Measurements from ENCODE around the gene PPP1R1B.

Gene PPP1R1B

DNA sequence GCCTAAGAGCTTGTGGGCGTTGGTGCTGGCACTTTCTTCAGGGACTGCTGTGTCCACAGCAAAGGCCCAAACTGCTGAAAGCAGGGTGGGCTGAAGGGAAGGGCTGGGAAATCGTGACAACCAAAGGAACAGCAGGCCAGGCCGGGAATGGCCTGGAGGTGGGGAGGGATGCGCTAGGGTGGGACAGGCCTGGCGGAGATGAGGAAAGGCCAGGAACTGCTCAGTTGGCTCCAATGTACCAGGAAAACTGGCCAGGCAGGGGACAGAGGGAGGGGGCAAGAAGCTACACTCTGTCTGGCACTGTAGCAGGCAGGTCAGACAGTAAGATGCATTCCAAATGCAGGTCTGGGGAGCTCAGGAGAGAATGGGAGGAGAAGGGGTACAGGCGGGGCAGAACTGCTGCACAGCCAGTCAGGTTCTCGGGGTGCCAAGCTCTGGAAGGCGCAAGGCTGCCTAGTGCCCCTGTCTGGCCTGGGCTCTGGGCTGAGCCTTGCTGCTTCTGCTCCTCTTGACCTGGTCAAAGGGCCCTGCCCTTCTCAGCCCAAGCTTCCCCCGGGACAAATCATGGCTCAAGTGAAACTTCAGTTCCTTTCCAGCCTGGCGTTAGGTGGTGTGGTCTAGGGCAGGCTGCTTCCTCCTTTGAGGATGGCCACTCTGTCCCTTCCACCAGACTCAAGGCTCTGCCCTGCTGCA, 48.8 kb downstream of the PPP1R1B start:
- Histone ChIP-seq H3K4me1 (ENCODE audit: low read length) (no peaks in the 10 kb centered on the region), H3K36me3 (replicated peaks; ENCODE audit: insufficient read depth, low read length) (no peaks in the 10 kb centered on the region), H3F3A (ENCODE audit: insufficient read depth, low read length) (no peaks in the 10 kb centered on the region), H3K9ac (ENCODE audit: low read length) (no peak overlapping the region), H2AFZ (ENCODE audit: low read length) (no peak overlapping the region), H4K20me1 (ENCODE audit: insufficient read depth, low read length) (no peaks in the 10 kb centered on the region), H3K27me3 (replicated peaks; ENCODE audit: insufficient read depth, low read length) (no peaks in the 10 kb centered on the region), H3K27ac (ENCODE audit: low read length) (no peak overlapping the region), H3K4me3 (ENCODE audit: low read length) (no peak overlapping the region), H3K9me3 (replicated peaks; ENCODE audit: insufficient read depth, low read length) (no peaks in the 10 kb centered on the region), H3K79me2 (ENCODE audit: low read length) (no peaks in the 10 kb centered on the region), H3K9me2 (replicated peaks; ENCODE audit: insufficient read depth, low read length) (no peaks in the 10 kb centered on the region), H3K4me2 (ENCODE audit: low read depth, low read length) (no peak overlapping the region)
- no peak for DNase-seq
- no peak for TF ChIP-seq EZH2 (optimal IDR thresholded peaks at IDR 0.05; ENCODE audit: low read depth, low read length)
- TF ChIP-seq, protein P1, sequence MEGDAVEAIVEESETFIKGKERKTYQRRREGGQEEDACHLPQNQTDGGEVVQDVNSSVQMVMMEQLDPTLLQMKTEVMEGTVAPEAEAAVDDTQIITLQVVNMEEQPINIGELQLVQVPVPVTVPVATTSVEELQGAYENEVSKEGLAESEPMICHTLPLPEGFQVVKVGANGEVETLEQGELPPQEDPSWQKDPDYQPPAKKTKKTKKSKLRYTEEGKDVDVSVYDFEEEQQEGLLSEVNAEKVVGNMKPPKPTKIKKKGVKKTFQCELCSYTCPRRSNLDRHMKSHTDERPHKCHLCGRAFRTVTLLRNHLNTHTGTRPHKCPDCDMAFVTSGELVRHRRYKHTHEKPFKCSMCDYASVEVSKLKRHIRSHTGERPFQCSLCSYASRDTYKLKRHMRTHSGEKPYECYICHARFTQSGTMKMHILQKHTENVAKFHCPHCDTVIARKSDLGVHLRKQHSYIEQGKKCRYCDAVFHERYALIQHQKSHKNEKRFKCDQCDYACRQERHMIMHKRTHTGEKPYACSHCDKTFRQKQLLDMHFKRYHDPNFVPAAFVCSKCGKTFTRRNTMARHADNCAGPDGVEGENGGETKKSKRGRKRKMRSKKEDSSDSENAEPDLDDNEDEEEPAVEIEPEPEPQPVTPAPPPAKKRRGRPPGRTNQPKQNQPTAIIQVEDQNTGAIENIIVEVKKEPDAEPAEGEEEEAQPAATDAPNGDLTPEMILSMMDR (IDR thresholded peaks at IDR 0.05; ENCODE audit: low read length): no peak

DNA sequence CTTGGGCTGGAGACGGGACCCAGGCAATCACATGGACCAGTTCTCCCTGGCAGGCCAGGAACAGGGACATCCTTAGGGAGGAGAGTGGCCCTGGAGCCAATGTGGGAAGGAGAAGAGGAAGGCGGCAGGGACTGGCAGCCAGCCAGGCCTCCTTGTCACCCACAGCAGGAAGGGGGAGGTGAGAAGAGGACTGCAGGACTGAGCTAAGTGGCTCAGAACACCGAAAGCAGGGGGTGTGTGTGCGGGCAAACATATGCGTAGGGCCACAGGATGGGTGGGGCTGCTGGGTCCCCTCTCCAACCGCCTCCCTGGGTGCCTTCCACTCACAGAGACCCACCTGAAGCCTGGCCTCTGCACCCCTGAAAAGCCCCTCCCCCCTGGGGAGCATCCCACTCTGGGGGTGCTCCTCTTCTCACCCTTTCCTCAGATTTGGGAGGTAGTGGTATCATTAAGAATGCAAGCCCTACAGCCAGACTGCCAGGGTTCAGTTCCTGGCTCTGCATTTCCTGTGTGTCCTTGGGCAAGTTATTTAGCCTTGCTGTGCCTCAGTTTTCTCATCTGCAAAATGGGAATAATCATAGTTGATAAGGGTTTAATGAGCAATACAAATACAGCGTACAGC, 49.6 kb downstream of the PPP1R1B start:
- no peaks in the 10 kb centered on the region for H3K9me2 ChIP-seq (replicated peaks; ENCODE audit: insufficient read depth, low read length)
- no peak overlapping the region for H3K27ac ChIP-seq (ENCODE audit: low read length)
- H3F3A ChIP-seq (ENCODE audit: insufficient read depth, low read length): no peaks in the 10 kb centered on the region
- no peak for DNase-seq
- H4K20me1 ChIP-seq (ENCODE audit: insufficient read depth, low read length): no peaks in the 10 kb centered on the region
- no peaks in the 10 kb centered on the region for H3K79me2 ChIP-seq (ENCODE audit: low read length)
- H3K4me1 ChIP-seq (ENCODE audit: low read length): no peaks in the 10 kb centered on the region
- no peak overlapping the region for H2AFZ ChIP-seq (ENCODE audit: low read length)
- no peak overlapping the region for H3K4me3 ChIP-seq (ENCODE audit: low read length)
- H3K4me2 ChIP-seq (ENCODE audit: low read depth, low read length): no peak overlapping the region
- TF ChIP-seq EZH2 (optimal IDR thresholded peaks at IDR 0.05; ENCODE audit: low read depth, low read length): no peak
- TF ChIP-seq, protein P1 (IDR thresholded peaks at IDR 0.05; ENCODE audit: low read length): no peak
- no peaks in the 10 kb centered on the region for H3K9me3 ChIP-seq (replicated peaks; ENCODE audit: insufficient read depth, low read length)
- no peaks in the 10 kb centered on the region for H3K27me3 ChIP-seq (replicated peaks; ENCODE audit: insufficient read depth, low read length)
- H3K9ac ChIP-seq (ENCODE audit: low read length): no peak overlapping the region
- H3K36me3 ChIP-seq (replicated peaks; ENCODE audit: insufficient read depth, low read length): no peaks in the 10 kb centered on the region

DNA sequence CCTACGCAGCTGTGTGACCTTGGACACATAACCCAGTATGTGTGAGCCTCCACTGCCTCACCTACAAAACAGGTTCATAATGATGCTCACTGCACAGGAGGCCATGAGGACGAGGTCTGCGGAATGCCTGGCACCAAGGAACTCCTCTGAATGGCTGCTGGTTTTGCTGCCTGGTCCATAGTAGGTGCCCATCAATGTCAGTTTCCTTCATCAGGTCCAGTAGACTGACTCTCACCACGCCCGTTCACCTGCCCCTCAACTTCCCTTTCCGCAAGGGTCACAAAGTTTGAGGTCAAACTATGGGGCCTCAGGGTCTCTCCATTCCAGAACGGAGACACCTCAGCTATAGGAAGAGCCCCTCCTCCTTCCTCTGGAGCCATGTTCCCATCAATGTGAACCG, 50.3 kb downstream of the PPP1R1B start:
- TF ChIP-seq EZH2 (optimal IDR thresholded peaks at IDR 0.05; ENCODE audit: low read depth, low read length) (no peak), EZH2phosphoT487 (IDR thresholded peaks at IDR 0.05; ENCODE audit: low read length) (no peak)
- TF ChIP-seq, protein P1 (IDR thresholded peaks at IDR 0.05; ENCODE audit: low read length): no peak
- Histone ChIP-seq H3K36me3 (replicated peaks; ENCODE audit: insufficient read depth, low read length) (no peaks in the 10 kb centered on the region), H4K20me1 (ENCODE audit: insufficient read depth, low read length) (no peaks in the 10 kb centered on the region), H3K79me2 (ENCODE audit: low read length) (no peaks in the 10 kb centered on the region), H3K4me3 (ENCODE audit: low read length) (no peak overlapping the region), H2AFZ (ENCODE audit: low read length) (no peak overlapping the region), H3K9ac (ENCODE audit: low read length) (no peak overlapping the region), H3K27me3 (replicated peaks; ENCODE audit: insufficient read depth, low read length) (no peaks in the 10 kb centered on the region), H3K4me2 (ENCODE audit: low read depth, low read length) (no peak overlapping the region), H3K27ac (ENCODE audit: low read length) (no peak overlapping the region), H3K9me3 (replicated peaks; ENCODE audit: insufficient read depth, low read length) (no peaks in the 10 kb centered on the region), H3K4me1 (ENCODE audit: low read length) (no peaks in the 10 kb centered on the region), H3F3A (ENCODE audit: insufficient read depth, low read length) (no peaks in the 10 kb centered on the region), H3K9me2 (replicated peaks; ENCODE audit: insufficient read depth, low read length) (no peaks in the 10 kb centered on the region)
- no peak for DNase-seq

Measured in MM.1S (cell line).